ENCODE results near the gene SMIM38.

Gene SMIM38

GRCh38 chr11:69110451-69110850 is 45.3 kb upstream of the SMIM38 start:
- TF ChIP-seq CTCF (conservative IDR thresholded peaks at IDR 0.05; ENCODE audit: low read depth, low read length): no peak

GRCh38 chr11:69111624-69112542 is 43.9 kb upstream of the SMIM38 start:
- no peak overlapping the region for H3K4me3 ChIP-seq (ENCODE audit: low read length)
- no peak for TF ChIP-seq CTCF (conservative IDR thresholded peaks at IDR 0.05; ENCODE audit: low read depth, low read length)
- DNase-seq (ENCODE audit: low read depth): no peak

More at GRCh38 chr11:69110451-69110850, 45.3 kb upstream of the SMIM38 start:
- DNase-seq (ENCODE audit: low read depth): no peak
- no peak overlapping the region for H3K4me3 ChIP-seq (ENCODE audit: low read length)

GRCh38 chr11:69113226-69113625 is 42.5 kb upstream of the SMIM38 start:
- H3K4me3 ChIP-seq (ENCODE audit: low read length): no peak overlapping the region
- TF ChIP-seq CTCF (conservative IDR thresholded peaks at IDR 0.05; ENCODE audit: low read depth, low read length): no peak
- DNase-seq (ENCODE audit: low read depth): no peak

- no peak for TF ChIP-seq CTCF (conservative IDR thresholded peaks at IDR 0.05; ENCODE audit: low read depth, low read length)
- no peak overlapping the region for H3K4me3 ChIP-seq (ENCODE audit: low read length)
- DNase-seq (ENCODE audit: low read depth): no peak
Observed at GRCh38 chr11:69113646-69114340, 41.9 kb upstream of the SMIM38 start.

GRCh38 chr11:69114362-69114761 is 41.4 kb upstream of the SMIM38 start:
- TF ChIP-seq CTCF (conservative IDR thresholded peaks at IDR 0.05; ENCODE audit: low read depth, low read length): no peak
- DNase-seq (ENCODE audit: low read depth): no peak
- no peak overlapping the region for H3K4me3 ChIP-seq (ENCODE audit: low read length)

GRCh38 chr11:69114811-69115523 is 40.8 kb upstream of the SMIM38 start:
- TF ChIP-seq CTCF (conservative IDR thresholded peaks at IDR 0.05; ENCODE audit: low read depth, low read length): no peak
- DNase-seq (ENCODE audit: low read depth): no peak
- H3K4me3 ChIP-seq (ENCODE audit: low read length): no peak overlapping the region
